Measurements from ENCODE around the gene PIK3C2B.
"Not testable (repeated sequence)": the region's sequence is repeated elsewhere in the genome, so short reads cannot be mapped to it uniquely, and the experiment has no call there.

GRCh38 chr1:204517382-204517781, 22.8 kb upstream of the PIK3C2B start:
- not testable (repeated sequence) for TF ChIP-seq CTCF, POLR2A, EP300 (IDR thresholded peaks at IDR 0.05)

Data from suprapubic skin (tissue), 3 donors.